NT2/D1 (cell line): ENCODE measurements around the gene ARPP21.

Source experiments
- SUZ12 ChIP-seq: IDR thresholded peaks from 2 replicates; pipeline ENCODE4 v1.6.1; 2011; ENCODE audit not compliant: insufficient read length, insufficient read depth; ENCODE audit errors: extremely low read depth
- YY1 ChIP-seq: IDR thresholded peaks from 2 replicates; pipeline ENCODE4 v1.6.1; 2011; ENCODE audit not compliant: insufficient read length, insufficient read depth

DNA sequence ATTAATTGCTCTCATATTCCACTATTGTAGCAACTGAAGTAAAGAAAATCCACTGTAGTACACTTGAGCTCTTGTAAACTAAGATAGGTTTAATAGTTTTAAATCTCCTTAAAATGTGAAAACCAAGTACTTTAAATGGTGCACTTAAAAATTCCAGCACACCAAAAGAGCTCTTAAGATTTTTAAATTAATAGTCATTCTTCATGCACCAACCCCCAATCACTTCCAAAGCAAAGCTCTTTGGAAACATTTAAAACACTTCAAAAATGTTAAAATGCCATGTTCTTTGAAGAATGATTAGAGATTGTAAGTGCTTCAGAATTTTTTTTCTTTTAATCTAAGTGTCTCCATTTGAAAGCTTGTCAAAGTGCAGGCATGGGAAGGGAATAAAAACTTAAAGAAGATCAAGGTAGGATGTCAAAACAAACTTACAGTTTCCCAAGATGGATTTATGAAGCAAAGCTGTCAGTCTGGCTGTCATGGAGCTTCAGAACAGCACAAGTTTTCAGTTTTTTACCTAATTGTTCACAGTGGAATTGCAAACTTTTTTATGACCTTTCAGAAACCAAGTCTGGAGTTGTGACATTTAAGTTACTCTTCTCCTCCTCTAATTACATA, 84.3 kb downstream of the ARPP21 start:
- TF ChIP-seq YY1 (no peak), SUZ12 (no peak)
